Measurements from ENCODE around the gene TAF1D. TPM values are rescaled to one million over a fixed set of nuclear protein-coding genes. Genes with fewer than 3 reads are reported as not detected.
"Not testable (repeated sequence)": the region's sequence is repeated elsewhere in the genome, so short reads cannot be mapped to it uniquely, and the experiment has no call there.

The TAF1D gene
- total RNA-seq, 2 experiments from 2014 or later, result 161 to 173 TPM

DNA sequence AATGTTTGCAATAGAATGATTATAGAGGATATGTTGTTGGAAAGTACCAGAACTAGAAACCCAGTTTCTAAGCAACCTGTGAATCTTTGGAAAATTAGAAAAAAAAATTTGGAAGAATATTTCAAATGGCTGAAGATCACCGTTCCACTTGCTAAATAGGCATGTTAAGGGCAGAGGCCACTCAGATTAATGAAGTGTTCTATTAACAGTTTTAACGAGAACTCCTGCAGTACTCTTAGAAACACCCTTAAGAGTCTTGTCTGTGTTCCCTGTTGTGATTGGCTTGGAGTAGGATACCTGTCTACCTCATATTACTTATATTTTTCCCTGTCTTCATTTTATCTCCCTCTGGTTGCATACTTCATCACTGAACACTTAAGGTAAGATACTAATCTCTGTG is 4.8 kb upstream of the TAF1D start:
- Mint-ChIP-seq H3K4me1 (ENCODE audit: low read depth) (peaks cover 32% of the 10 kb centered on the region), H3K36me3 (ENCODE audit: low read depth) (peaks cover 31% of the 10 kb centered on the region), H3K9me3 (no peaks in the 10 kb centered on the region), H3K27me3 (no peaks in the 10 kb centered on the region), H3K4me3 (no peak overlapping the region), H3K27ac (no peak overlapping the region)
- no peak overlapping the region for H3K27ac ChIP-seq (ENCODE audit: low read depth in 1 of 2, low read length in 2 of 2)
- no peaks in the 10 kb centered on the region for H3K9me3 ChIP-seq (ENCODE audit: control insufficient read depth in 1 of 2, insufficient read depth in 1 of 2, low read length in 2 of 2)
- peaks cover 11% of the 10 kb centered on the region for H3K4me1 ChIP-seq (ENCODE audit: insufficient read depth, low read length)
- CTCF ChIA-PET, result interaction anchor here (1.2 kb wide), 1 partner anchor 36 kb away, joined by 3 read pairs; no protein-coding TSS in a partner anchor
- H3K36me3 ChIP-seq (ENCODE audit: insufficient read depth, low read length), result peaks cover 18% of the 10 kb centered on the region
- DNase-seq, result no peak
- H3K4me3 ChIP-seq (ENCODE audit: low read length), result no peak overlapping the region
- ATAC-seq (ENCODE audit: poor library complexity), result no peak
- H3K27me3 ChIP-seq (ENCODE audit: control insufficient read depth in 1 of 2, insufficient read depth in 2 of 2, low read length in 2 of 2), result no peaks in the 10 kb centered on the region
- POLR2A ChIA-PET, result no interaction called here
- TF ChIP-seq, protein P1, sequence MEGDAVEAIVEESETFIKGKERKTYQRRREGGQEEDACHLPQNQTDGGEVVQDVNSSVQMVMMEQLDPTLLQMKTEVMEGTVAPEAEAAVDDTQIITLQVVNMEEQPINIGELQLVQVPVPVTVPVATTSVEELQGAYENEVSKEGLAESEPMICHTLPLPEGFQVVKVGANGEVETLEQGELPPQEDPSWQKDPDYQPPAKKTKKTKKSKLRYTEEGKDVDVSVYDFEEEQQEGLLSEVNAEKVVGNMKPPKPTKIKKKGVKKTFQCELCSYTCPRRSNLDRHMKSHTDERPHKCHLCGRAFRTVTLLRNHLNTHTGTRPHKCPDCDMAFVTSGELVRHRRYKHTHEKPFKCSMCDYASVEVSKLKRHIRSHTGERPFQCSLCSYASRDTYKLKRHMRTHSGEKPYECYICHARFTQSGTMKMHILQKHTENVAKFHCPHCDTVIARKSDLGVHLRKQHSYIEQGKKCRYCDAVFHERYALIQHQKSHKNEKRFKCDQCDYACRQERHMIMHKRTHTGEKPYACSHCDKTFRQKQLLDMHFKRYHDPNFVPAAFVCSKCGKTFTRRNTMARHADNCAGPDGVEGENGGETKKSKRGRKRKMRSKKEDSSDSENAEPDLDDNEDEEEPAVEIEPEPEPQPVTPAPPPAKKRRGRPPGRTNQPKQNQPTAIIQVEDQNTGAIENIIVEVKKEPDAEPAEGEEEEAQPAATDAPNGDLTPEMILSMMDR (IDR thresholded peaks at IDR 0.05), result no peak
- intact Hi-C loops (cut with DNase I, micrococcal nuclease), result no loop called here

GRCh38 chr11:93745005-93745755 is 3.9 kb upstream of the TAF1D start:
- H3K4me3 Mint-ChIP-seq, result peak overlapping the region; percentile 44
- H3K9me3 ChIP-seq (ENCODE audit: control insufficient read depth in 1 of 2, insufficient read depth in 1 of 2, low read length in 2 of 2); DNase-seq; H3K27me3 ChIP-seq (ENCODE audit: control insufficient read depth in 1 of 2, insufficient read depth in 2 of 2, low read length in 2 of 2); intact Hi-C loops (cut with DNase I, micrococcal nuclease); H3K4me3 ChIP-seq (ENCODE audit: low read length); H3K27ac ChIP-seq (ENCODE audit: low read depth in 1 of 2, low read length in 2 of 2); POLR2A ChIA-PET; H3K27me3 Mint-ChIP-seq; ATAC-seq (ENCODE audit: poor library complexity); H3K9me3 Mint-ChIP-seq: not testable (repeated sequence)
- Histone ChIP-seq H3K4me1 (ENCODE audit: insufficient read depth, low read length) (peaks cover 12% of the 10 kb centered on the region), H3K36me3 (ENCODE audit: insufficient read depth, low read length) (peaks cover 13% of the 10 kb centered on the region)
- H3K36me3 Mint-ChIP-seq (ENCODE audit: low read depth), result peaks cover 33% of the 10 kb centered on the region
- CTCF ChIA-PET, result interaction anchor here (1.2 kb wide), 1 partner anchor 37 kb away, joined by 3 read pairs; no protein-coding TSS in a partner anchor
- peaks cover 39% of the 10 kb centered on the region for H3K4me1 Mint-ChIP-seq (ENCODE audit: low read depth)
- H3K27ac Mint-ChIP-seq, result peak overlapping the region; percentile 3

- POLR2A ChIA-PET, result no interaction called here
- H3K4me3 Mint-ChIP-seq, result peak overlapping the region; percentile 44
- Histone ChIP-seq H3K9me3 (ENCODE audit: control insufficient read depth in 1 of 2, insufficient read depth in 1 of 2, low read length in 2 of 2) (no peaks in the 10 kb centered on the region), H3K4me1 (ENCODE audit: insufficient read depth, low read length) (peaks cover 17% of the 10 kb centered on the region), H3K36me3 (ENCODE audit: insufficient read depth, low read length) (peaks cover 12% of the 10 kb centered on the region), H3K27me3 (ENCODE audit: control insufficient read depth in 1 of 2, insufficient read depth in 2 of 2, low read length in 2 of 2) (no peaks in the 10 kb centered on the region), H3K27ac (ENCODE audit: low read depth in 1 of 2, low read length in 2 of 2) (no peak overlapping the region), H3K4me3 (ENCODE audit: low read length) (no peak overlapping the region)
- TF ChIP-seq, protein P1 (IDR thresholded peaks at IDR 0.05), result no peak
- CTCF ChIA-PET, result no interaction called here
- H3K9me3 Mint-ChIP-seq, result no peaks in the 10 kb centered on the region
- H3K4me1 Mint-ChIP-seq (ENCODE audit: low read depth), result peaks cover 44% of the 10 kb centered on the region
- peaks cover 36% of the 10 kb centered on the region for H3K36me3 Mint-ChIP-seq (ENCODE audit: low read depth)
- H3K27ac Mint-ChIP-seq, result peak overlapping the region; percentile 3
- no peak for ATAC-seq (ENCODE audit: poor library complexity)
- intact Hi-C loops (cut with DNase I, micrococcal nuclease), result loop anchor here in 1 of 2 experiments (5.0 kb wide), 3 partner anchors 82 to 1228 kb away; partner anchors contain the start of genes ANKRD49, CEP295, CWC15 and KDM4D
- DNase-seq, result no peak
- no peaks in the 10 kb centered on the region for H3K27me3 Mint-ChIP-seq
Observed at GRCh38 chr11:93744669-93745004, 3.3 kb upstream of the TAF1D start.

Data from CD4-positive, alpha-beta T cell (primary cell).